Measurements from ENCODE around the gene GRP.

GRP gene

DNA sequence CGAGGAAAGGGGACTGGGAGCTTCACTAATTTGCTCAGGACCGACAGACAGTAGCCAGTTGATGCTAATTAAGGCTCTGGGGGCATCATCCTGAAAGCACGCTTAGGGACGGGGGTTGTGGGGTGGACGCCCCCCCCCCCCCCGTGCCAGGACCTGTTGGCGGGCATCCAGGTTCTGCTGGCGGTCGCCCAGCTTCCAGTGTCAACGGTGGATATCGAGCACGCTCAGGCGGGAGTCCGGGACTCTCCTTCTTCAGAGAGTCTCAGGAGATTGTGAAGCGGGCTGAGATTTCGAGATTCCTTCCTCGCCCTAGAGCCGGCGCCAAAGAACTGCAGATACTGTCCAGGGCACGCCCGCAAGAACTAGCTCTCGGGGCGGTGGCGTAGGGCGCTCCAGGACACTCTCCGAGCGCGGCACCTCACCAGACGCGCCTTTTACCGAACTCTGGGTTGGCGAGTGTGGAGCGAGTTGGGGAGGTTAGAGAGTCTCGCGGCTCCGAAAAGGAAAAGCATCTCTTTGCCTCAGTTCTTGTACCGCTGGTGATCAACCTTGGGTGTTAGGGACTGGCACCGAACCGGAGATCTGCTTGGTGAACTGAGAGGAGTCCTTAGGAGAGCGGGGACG is 47.7 kb downstream of the GRP start:
- no peak for DNase-seq (ENCODE audit: low read depth in 2 of 2)

DNA sequence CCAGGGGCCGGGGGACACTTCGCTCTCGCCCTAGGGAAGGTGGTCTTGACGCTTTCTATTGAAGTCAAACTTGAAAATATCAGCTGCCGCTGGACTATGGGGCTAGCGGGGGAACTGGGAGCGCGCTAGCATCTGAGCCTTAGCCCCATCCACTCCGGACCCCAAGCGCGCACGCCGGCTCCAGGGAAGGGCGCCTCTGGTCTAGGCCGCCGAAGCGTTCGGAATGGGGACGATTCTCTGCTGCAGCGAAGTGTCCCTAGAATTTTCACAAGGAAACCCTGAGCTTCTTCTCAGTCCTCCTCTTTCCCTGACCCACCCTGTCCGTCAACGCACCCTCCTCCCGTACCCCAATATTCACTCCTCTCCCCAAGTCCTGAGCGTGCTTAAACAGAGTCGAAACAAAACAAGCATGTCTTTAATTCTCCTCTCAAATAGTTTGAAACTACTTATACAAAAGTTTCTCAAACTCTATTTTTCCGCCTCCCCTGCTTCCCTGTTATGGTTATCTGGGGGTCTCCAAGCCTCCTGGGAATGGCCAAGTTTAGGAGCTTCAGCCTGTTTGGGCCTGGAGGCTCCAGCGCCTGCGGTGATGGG is 48.3 kb downstream of the GRP start:
- DNase-seq (ENCODE audit: low read depth in 2 of 2) = no peak

DNA sequence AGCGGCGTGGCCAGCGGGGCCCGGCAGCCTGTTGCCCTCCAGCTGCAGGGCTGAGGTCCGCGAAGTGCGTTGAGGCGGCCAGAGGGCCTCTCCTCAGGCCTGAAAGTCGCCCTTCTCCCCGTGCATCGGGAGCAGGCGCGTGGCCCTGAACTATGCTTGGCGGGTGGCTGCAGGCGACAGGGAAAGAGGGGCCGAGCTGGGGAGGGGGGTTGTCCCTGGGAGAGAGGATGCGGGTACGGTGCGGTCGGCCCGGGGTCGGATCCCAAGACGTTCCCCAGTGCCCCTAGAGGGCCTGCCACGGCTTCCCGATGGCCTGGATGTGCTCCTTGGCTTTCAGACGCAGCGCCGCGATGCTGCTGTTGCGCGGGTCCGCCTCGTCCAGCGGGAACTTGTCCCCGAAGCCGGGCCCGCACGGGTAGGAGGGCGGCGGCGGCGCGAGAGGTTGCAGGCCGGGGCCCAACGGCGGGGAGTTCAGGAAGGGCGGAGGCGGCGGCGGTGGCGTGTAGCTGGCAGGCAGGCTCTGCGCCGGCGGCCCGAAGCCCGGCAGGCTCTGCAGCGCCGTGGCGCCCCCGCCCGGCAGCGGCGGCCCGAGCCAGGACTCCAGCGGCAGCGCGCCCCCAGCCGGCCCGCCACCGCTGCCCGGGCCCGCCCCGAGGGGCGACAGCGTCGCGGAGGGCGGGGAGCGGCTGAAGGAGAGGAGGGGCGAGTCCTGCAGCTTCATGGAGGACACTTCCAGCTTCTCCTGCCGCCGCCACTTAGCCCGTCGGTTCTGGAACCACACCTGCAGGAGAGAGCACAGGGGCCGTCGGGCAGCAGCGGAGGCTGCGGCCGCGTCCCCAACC is 49.0 kb downstream of the GRP start:
- no peak for DNase-seq (ENCODE audit: low read depth in 2 of 2)

DNA sequence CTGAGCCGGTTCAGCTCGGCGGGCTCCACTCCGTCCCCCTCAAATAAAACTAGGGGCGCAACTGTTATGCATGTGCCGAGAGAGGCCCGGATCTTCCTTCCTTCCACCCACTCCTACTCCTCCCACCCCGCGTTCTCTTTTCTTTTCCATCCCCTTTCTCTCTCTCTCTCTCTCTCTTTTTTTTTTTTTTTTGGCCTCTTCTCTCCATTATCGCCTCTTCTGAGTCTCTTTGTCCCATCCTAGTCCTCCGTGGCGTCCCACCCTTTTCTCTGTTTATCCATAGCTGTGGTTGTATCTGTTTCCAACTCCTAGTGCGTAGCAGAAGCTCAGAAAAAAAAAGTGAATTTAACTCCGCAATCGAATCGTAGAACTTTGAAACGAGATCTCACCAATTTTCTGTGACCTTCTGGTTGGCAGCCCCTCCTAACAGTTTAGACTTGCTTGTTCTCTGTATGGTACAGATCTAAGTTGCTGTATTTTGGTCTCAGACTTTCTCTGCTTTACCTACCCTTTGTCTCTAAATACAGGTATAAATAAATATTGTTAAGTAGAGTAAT is 49.7 kb downstream of the GRP start:
- DNase-seq (ENCODE audit: low read depth in 2 of 2) = no peak

DNA sequence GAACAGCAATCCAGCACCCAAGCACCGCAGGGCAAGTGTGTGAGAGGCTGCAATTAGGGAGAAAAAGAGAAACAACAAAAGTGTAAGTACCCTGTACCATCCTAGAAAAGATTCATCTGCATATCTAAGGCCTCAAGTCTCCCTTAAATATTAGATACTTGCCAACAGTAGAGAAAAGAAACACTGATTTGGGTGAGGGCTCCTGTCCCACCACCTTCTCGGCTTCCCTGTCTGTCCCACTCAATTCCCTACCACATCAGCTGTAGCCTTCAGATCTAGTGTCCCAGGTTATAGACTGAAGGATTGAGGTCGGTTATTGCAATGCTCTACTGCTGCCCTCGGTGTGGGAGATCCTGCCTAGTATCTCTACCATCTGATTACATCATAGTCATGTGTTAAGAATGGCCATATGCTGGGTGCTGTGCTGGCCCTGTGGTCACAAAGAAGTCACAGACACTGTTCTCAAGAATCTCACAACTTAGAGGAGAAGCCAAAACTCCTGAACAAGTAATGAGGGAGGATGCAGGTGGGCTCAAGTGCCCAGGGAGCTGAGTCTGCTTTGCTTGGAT is 50.8 kb downstream of the GRP start:
- DNase-seq (ENCODE audit: low read depth in 2 of 2) = no peak

DNA sequence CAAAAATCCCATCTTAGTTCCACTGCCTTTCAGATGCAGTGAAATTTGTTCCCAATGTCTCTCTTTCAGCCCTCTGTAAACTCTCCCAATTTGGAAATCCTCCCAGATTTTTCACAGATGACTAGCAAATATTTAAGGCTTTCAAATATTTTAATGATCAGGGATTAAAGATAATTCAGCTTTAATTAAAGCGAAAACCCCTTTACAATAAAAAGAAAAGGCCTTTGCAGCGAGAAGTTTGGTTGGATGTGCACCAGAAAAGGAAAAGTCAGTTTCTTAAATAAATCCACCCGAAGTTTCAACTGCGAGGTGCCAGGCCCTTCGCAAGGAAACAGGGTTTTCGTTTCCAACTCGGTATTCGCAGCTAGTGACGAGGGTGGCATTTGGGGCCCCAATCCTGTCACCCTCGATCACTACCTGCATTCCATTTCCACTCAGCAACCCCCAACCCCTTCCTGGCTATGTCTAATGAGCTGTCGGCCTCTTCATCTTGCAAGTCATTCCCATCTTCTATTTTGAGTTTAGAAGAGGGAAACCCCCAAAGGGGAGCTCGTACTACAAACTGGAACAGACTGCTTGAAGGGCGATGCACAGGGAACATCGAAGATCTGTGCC is 51.8 kb downstream of the GRP start:
- no peak for DNase-seq (ENCODE audit: low read depth in 2 of 2)

DNA sequence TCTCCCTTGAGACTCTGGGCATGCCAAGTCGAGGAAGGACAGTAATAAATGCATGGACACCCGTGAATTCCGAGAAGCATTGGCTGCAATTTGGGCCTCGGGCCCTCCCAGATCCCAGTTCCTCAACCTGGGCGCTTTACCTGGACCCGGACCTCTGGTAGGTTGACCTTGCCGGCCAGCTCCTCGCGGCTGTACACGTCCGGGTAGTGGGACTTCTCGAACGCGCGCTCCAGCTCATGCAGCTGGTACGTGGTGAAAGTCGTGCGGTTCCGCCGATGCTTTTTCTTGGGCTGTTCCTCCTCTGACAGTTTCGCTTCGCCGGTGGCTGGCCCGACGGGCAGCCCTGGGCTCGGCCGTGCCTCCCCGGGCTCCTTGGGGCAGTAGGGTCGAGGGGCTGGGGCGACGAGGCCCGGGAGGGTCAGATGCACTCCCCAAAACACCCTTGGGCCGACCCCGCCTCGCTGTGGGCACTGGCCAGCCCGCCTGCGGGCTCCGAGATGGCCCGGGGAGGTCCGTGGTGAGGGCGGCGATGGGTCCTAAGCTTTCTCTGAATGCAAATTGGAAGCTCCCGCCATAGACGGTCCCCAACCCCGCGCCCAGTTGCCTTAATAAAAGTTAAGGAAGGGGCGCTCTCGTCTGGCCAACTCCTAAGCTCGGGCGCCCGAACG is 52.4 kb downstream of the GRP start:
- no peak for DNase-seq (ENCODE audit: low read depth in 2 of 2)

DNA sequence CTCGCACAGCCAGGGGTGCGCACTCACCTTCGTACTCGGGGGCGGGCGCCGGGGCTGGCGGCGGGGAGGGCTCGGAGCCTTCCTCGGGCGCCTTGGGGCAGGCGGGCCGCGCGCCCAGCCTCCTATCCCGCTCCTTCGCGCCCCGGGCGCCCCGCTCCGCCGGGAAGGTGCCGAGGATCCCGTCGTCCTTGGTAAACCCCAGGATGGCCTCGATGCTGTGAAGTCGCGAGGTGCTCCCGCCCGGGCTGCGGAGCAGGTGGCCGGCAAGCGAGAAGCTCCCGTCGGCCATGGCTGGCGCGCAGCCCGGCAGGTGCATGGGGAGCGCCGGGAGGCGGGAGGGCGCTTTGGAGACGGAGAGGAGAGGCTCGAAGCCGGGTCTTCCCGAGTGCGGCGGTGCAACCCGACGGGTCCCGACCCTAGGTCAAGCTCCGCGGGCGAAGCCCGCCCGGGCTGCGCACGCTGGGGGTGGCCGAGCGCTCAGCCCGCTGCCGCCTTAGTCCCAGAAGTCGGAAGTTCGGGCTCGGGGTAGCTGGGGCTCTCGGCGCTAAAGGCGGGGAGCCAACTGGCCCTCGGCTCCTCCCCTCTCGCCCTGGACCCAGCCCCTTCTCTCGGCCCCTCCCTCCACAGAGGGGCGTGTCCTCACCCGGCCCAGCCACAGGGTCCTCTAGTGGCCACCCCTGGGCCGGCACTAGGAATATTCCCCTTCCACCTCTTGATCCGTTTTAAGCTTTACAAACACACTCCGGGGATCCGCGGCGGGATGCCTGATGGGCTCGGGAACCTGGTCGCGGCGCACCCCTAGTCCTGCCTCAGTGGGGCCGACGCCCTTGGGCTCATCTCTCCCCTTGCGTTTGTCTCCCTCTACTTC is 53.2 kb downstream of the GRP start, which contains the start of gene RAX:
RAX (minus strand) TSS at position 564 of the 868 bp plus-strand sequence; CDS start at position 316, 248 bp downstream.
- DNase-seq (ENCODE audit: low read depth in 2 of 2) = no peak

DNA sequence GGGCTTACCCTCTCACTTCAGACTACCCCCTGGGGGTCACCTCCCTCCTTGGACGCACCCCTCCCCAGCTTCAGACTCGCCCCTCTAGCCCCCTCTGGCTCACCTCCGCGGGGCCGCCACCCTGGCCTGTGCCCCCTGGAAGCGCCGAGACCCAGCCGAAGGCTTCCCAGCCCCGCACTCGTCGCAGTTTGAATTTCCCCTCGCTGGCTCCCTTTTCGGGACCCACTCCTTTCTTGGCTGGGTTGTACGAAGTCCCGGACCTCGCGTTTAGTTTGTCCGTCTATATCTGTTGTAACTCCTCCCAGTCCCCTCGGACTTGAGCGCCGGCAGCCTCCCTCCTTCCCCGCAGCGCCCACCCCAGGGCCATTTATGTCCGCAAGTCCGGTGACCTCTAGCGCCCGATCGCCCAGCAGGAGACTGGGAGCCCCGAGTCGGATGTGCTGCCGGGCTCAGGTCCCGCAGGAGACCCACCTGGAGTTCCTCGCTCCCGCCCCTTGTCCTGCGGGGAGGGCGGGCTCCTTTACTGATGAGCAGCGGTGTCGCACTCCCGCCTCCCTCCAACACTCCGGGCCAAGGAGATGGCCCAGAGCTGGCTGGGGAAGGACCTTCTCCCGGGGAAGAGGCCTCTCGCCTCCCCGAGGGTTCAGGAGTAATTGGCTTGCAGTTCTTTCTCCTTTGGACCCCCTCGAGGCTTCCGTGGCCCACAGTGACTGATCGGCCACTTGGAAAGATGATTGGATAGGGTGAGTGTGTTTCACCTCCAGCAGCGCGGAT is 54.0 kb downstream of the GRP start:
- no peak for DNase-seq (ENCODE audit: low read depth in 2 of 2)

DNA sequence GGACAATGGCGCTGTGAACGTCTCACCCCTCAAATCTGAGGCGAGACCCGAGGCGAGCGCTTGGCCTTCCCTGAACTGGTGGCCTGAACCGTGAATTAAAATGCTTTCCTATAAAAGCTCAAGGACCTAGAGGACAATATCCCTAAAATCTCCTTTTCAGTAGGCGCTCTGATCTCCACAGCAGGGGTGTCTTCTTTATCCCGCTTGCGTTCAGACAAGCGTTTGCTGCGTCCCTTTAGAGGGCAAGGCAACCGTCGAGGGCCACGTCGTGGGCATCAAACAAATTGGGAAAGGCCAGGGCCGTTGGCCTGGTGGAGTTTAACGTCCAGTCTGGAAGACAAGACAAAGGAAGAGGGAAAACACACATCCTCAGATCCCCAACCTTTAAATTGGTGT is 54.6 kb downstream of the GRP start:
- DNase-seq (ENCODE audit: low read depth in 2 of 2) = no peak

DNA sequence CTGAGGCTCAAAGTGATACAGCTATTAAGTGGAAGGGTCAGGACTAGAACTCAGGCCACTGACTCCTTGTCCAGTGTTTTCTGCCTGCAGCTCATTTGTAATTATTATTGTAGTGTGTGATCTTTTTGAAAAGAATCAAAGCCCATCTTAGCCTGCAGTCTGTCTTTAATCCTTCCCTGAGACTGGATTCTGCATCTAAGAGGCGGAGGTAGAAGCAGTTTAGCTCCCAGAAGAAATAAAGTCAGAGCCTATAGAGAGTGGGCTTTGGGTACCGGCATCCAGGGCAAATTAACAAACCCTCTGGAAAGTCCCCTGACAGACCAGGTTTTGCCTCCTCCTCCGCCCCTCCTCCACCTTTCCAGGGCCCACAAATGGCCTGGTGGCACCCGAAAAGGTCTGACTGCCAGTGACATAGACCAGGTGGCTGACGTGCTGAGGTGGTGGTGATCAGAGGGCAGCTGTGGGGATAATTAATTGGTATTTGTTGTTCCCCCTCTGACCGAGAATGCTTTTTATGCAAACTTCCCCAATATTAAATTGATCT is 55.5 kb downstream of the GRP start:
- no peak for DNase-seq (ENCODE audit: low read depth in 2 of 2)

DNA sequence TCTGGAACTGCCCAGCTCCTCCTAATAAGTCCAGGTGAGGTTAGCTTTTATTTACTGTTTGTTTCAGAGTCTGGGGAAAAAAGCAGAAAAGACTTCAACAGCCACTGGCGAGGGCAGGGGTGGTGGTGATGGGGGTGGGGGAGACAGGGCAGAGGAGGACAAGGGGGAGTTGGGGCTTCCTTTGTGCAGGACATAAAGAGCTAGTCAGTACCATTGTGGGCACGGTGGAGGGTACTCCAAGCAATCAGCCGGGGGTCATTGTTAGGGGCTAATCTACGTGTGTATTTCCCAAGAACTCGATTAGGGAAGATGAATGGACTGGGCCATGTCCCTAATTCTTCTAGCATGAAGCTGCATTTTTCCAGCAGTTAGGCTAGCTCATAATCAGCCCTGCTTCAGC is 56.1 kb downstream of the GRP start:
- DNase-seq (ENCODE audit: low read depth in 2 of 2) = no peak

DNA sequence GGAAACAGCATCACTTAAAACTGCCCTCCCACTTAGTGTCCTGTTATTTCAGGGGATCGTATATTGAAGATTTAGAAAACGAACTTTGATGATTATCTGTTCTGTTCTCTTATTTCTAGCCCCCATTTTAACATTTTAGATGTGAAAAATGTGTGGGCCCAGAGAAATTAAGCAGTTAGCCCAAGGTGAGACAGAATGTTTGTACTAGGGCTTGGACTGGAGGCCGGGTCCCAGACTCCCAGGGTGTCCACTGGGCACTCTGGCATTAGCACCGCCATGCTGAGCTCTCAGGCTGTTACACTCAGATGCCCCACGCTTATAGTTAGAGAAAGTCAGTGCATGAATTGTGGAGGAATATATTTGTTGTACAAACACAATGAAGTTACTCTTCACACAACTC is 58.8 kb downstream of the GRP start:
- no peak for DNase-seq (ENCODE audit: low read depth in 2 of 2)

DNA sequence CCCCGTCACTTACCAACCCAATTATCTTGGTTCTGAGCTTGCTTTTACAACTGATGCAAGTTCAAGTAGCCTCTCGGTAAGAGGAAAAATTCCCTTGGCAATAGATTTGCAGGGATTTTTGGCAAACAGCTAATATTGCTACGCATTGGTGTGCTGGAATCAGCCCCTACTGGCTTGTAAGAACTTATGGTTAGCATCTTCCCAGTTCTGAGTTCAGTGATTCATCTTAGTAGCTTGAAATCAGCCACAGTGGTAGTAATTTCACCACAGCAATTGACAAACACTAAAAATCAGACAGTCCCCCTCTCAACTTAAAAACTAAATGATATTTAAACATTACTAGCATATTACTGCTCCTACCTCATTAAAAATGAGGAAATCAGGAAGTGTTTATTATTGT is 59.2 kb downstream of the GRP start:
- no peak for DNase-seq (ENCODE audit: low read depth in 2 of 2)

DNA sequence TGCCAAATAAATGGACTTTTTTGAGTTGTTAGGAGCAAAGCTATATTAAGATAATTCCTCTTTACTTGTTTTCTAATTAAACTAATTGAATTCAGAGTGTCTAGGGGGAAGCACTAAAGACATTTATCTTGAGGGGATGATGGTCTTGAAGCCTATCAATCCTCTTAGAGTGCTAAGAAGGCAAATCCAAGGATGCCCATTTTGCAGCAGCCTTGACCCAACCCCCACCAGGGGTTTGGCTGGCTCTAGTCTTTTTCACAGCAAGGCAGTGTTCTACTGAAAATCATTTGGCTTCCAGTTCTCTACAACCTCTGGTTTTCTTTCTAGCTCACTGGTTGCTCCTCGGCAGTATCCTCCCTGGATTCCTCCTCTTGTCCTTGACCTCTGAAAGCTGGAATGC is 59.8 kb downstream of the GRP start:
- no peak for DNase-seq (ENCODE audit: low read depth in 2 of 2)

All from stimulated activated CD8-positive, alpha-beta memory T cell treated with anti-CD3 and anti-CD28 coated beads, Interleukin-7, amount 100 ng/mL, for 1 hour (primary cell).